Measurements from ENCODE around the gene UNC5A.

The UNC5A gene

GRCh38 chr5:176790941-176791340 lies 19.4 kb upstream of the UNC5A start:
- FAIRE-seq (no peak), DNase-seq (ENCODE audit: insufficient read length, low spot score) (no peak)
- no peak for TF ChIP-seq CTCF (IDR thresholded peaks at IDR 0.05; ENCODE audit: insufficient read depth, missing control alignments)

- TF ChIP-seq CTCF (IDR thresholded peaks at IDR 0.05; ENCODE audit: insufficient read depth, missing control alignments), result no peak
- no peak for FAIRE-seq
- no peak for DNase-seq (ENCODE audit: insufficient read length, low spot score)
These were observed 17.6 kb upstream of the UNC5A start for GRCh38 chr5:176792655-176793342.

- TF ChIP-seq CTCF (IDR thresholded peaks at IDR 0.05; ENCODE audit: insufficient read depth, missing control alignments), result no peak
- no peak for FAIRE-seq
- no peak for DNase-seq (ENCODE audit: insufficient read length, low spot score)
These were observed 17.0 kb upstream of the UNC5A start for GRCh38 chr5:176793343-176793699.

GRCh38 chr5:176793736-176794135 lies 16.6 kb upstream of the UNC5A start:
- FAIRE-seq (no peak), DNase-seq (ENCODE audit: insufficient read length, low spot score) (no peak)
- TF ChIP-seq CTCF (IDR thresholded peaks at IDR 0.05; ENCODE audit: insufficient read depth, missing control alignments), result no peak

GRCh38 chr5:176794509-176794908 lies 15.8 kb upstream of the UNC5A start:
- no peak for FAIRE-seq
- TF ChIP-seq CTCF (IDR thresholded peaks at IDR 0.05; ENCODE audit: insufficient read depth, missing control alignments), result no peak
- no peak for DNase-seq (ENCODE audit: insufficient read length, low spot score)

- FAIRE-seq, result no peak
- no peak for DNase-seq (ENCODE audit: insufficient read length, low spot score)
- TF ChIP-seq CTCF (IDR thresholded peaks at IDR 0.05; ENCODE audit: insufficient read depth, missing control alignments), result no peak
These were observed 13.9 kb upstream of the UNC5A start for GRCh38 chr5:176796411-176796810.

GRCh38 chr5:176796970-176797369 lies 13.4 kb upstream of the UNC5A start:
- no peak for TF ChIP-seq CTCF (IDR thresholded peaks at IDR 0.05; ENCODE audit: insufficient read depth, missing control alignments)
- FAIRE-seq (no peak), DNase-seq (ENCODE audit: insufficient read length, low spot score) (no peak)

All from D721Med (cell line).